Measurements from ENCODE around the gene IKZF3. TPM values are rescaled to one million over a fixed set of nuclear protein-coding genes. Genes with fewer than 3 reads are reported as not detected.

Gene IKZF3
- total RNA-seq, 4 donors from 2014 or later, result 1.8 to 2.8 (median 2.6) TPM

DNA sequence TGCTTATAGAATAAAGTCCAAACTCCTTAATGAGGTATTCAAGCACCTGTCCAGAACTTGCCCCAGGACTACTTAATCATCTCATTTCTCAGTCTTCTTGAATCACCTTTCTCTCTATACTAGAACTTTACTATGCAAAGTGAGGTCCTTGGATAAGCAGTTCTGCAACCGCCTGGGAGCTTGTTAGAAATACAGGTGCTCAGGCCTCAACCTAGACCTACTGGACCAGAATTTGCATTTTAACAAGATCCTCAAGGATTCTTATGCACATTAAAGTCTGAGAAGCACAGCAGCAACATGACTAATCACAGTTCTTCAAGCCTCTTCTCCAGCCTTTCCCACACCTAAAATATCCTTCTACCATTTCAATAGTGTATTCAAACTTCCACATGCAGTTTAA, 64.7 kb downstream of the IKZF3 start:
- no peak overlapping the region for H3K27ac ChIP-seq
- DNase-seq, result no peak

DNA sequence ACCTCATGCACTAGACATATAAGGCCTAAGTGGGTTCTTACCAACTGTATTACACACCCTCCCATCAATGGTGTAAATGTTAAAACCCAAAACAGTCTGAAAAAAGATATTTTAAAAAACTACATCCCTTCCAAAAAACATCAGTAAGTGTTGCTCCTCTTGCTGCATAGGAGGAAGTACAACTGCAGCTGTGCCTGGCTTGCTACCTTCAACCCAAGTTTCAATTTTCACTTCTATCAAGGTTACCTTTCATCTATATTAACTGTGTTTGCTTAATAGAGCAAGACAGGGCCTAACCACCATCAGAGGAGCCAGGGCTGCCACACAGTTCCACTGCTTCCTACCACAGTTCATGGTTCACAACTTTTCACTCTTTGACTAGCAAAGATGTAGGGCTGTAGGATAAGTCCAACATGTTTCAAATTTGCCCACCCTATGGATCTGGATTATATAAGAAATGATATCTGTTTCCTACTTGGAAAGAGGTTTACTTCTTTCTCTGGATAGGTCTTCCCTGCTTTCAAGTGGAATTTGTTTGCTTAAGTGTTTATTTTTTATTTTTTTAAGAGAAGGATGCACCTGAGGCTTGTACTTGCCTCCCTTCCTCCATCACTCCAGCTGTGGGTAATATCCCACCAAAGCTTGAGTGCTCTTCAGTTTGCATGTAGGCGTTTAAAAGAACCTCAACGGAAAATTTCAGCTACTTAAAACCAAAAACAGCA, 69.7 kb downstream of the IKZF3 start:
- peaks cover 0 to 16% of the 10 kb centered on the region in 2 donors for H3K4me1 ChIP-seq
- intact Hi-C loops (cut with DNase I), result no loop called here
- WGBS, 2 donors, result 28 to 31% methylated on average over 2 of the region's 2 CpGs
- DNase-seq, result peak in 1 of 2 donors; percentile 12
- no peak overlapping the region for H3K4me3 ChIP-seq (replicated peaks in 1 of 3)
- H3K27ac ChIP-seq, result peak overlapping the region; percentile 57 to 75 (median 70)
- H3K36me3 ChIP-seq, result no peaks in the 10 kb centered on the region
- no peak for TF ChIP-seq POLR2A (IDR thresholded peaks at IDR 0.05)
- TF ChIP-seq, protein P1, sequence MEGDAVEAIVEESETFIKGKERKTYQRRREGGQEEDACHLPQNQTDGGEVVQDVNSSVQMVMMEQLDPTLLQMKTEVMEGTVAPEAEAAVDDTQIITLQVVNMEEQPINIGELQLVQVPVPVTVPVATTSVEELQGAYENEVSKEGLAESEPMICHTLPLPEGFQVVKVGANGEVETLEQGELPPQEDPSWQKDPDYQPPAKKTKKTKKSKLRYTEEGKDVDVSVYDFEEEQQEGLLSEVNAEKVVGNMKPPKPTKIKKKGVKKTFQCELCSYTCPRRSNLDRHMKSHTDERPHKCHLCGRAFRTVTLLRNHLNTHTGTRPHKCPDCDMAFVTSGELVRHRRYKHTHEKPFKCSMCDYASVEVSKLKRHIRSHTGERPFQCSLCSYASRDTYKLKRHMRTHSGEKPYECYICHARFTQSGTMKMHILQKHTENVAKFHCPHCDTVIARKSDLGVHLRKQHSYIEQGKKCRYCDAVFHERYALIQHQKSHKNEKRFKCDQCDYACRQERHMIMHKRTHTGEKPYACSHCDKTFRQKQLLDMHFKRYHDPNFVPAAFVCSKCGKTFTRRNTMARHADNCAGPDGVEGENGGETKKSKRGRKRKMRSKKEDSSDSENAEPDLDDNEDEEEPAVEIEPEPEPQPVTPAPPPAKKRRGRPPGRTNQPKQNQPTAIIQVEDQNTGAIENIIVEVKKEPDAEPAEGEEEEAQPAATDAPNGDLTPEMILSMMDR (IDR thresholded peaks at IDR 0.05), result no peak
- H3K27me3 ChIP-seq, result no peaks in the 10 kb centered on the region
- H3K9me3 ChIP-seq, result no peaks in the 10 kb centered on the region

More for the DNA sequence above, 64.7 kb downstream of the IKZF3 start:
- Histone ChIP-seq H3K27me3 (no peaks in the 10 kb centered on the region), H3K9me3 (no peaks in the 10 kb centered on the region), H3K4me1 (peaks cover 5 to 15% of the 10 kb centered on the region in 2 donors), H3K36me3 (no peaks in the 10 kb centered on the region), H3K4me3 (replicated peaks in 1 of 3) (no peak overlapping the region)
- WGBS, 2 donors, result 71 to 80% methylated on average over 1 of the region's 1 CpG
- intact Hi-C loops (cut with DNase I), result no loop called here
- no peak for TF ChIP-seq POLR2A (IDR thresholded peaks at IDR 0.05)
- TF ChIP-seq, protein P1 (IDR thresholded peaks at IDR 0.05), result no peak

DNA sequence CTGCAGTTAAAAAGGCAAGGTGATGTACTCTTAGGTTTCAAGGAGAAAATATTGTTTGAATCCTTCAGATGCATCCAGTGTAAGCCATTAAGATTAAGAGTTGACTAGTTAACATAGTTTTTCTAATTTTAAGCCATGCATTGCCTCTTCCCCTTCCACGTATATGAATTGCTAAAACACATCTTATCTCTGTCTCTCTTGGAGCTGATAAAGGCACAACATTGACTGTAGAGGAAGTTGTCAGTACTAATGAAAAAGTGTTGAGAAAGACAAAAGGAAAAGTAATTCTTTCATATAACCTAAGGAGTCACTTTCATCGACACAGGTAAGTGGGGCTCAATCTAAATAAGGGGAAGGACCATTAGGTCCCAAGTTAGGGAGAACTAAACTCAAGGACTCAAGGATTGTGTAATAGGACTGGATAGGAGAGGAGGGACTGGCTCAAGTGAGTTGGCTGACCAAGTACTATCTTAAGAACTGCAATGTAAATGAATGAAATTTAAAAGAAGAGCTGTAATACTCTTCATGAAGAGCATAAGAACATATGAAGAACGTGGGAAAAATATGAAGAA, 70.7 kb downstream of the IKZF3 start:
- Histone ChIP-seq H3K4me1 (peaks cover 0 to 16% of the 10 kb centered on the region in 2 donors), H3K27me3 (no peaks in the 10 kb centered on the region), H3K27ac (no peak overlapping the region), H3K36me3 (no peaks in the 10 kb centered on the region), H3K4me3 (replicated peaks in 1 of 3) (no peak overlapping the region), H3K9me3 (no peaks in the 10 kb centered on the region)
- no peak for TF ChIP-seq POLR2A (IDR thresholded peaks at IDR 0.05)
- TF ChIP-seq, protein P1 (IDR thresholded peaks at IDR 0.05), result no peak
- intact Hi-C loops (cut with DNase I), result no loop called here
- DNase-seq, result no peak
- WGBS, 2 donors, result 60 to 63% methylated on average over 3 of the region's 3 CpGs

DNA sequence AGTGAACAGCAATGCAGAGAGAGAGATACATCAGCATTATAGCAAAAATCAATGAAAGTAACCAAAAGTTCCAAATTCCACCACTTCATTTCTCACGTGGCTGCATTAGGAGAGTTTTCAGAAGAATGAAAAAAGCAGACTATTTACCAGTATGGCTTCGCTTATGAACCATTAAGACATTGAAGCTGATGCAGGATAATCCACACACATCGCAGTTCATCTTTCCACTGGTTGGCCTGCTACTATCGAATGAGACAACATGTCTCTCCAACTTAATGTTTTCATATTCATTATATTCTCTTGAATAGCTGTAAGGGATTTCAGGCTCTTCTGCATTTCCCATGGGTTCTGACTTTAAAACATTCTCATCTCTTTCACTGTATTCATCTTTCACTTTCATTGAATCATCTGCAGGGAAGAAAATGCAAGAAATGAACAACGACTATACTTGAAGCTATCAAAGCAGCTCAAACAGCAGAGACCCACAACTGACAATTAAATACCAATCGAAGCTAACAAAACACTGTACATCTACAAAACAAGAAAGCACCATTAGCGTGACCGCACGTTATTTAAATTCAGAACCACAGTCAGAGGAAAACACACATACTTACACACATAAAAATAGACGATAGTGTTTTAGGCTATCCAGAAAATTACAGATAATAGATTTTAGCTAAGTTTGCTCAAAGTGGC, 71.4 kb downstream of the IKZF3 start:
- 86 to 90% methylated on average over 10 of the region's 10 CpGs for WGBS, 2 donors
- H3K36me3 ChIP-seq, result no peaks in the 10 kb centered on the region
- intact Hi-C loops (cut with DNase I), result no loop called here
- peaks cover 0 to 16% of the 10 kb centered on the region in 2 donors for H3K4me1 ChIP-seq
- TF ChIP-seq, protein P1 (IDR thresholded peaks at IDR 0.05), result no peak
- TF ChIP-seq POLR2A (IDR thresholded peaks at IDR 0.05), result no peak
- no peak overlapping the region for H3K4me3 ChIP-seq (replicated peaks in 1 of 3)
- no peaks in the 10 kb centered on the region for H3K27me3 ChIP-seq
- no peak for DNase-seq
- no peak overlapping the region for H3K27ac ChIP-seq
- H3K9me3 ChIP-seq, result no peaks in the 10 kb centered on the region

Measured in thyroid gland (tissue), 4 donors.